GM12878 (cell line): ENCODE data around the gene ARID4B. TPM values are rescaled to one million over a fixed set of nuclear protein-coding genes. Genes with fewer than 3 reads are reported as not detected.

Experiments
- BRCA1 ChIP-seq: IDR thresholded peaks from 2 replicates; pipeline ENCODE4 v1.6.1; 2011; ENCODE audit warnings: low read depth, low read length, improper control_type of control experiment
- FOS ChIP-seq: IDR thresholded peaks from 3 replicates; pipeline ENCODE4 v1.6.1; 2011; ENCODE audit warnings: borderline replicate concordance; ENCODE audit not compliant: insufficient read length; ENCODE audit errors: extremely low read depth
- IKZF2 ChIP-seq, 2 experiments: fragments of 450-650 bp; IDR thresholded peaks; 2 replicates each; pipeline ENCODE4 v1.6.1; 2017; ENCODE audit warnings: mild to moderate bottlenecking in 2 of 2, moderate library complexity in 2 of 2
- KLF5 ChIP-seq: fragments of 450-650 bp; IDR thresholded peaks from 2 replicates; pipeline ENCODE4 v1.6.1; 2014; ENCODE audit warnings: mild to moderate bottlenecking; ENCODE audit not compliant: partially characterized antibody
- MXI1 ChIP-seq: fragments of 150-350 bp; IDR thresholded peaks from 2 replicates; pipeline ENCODE4 v1.6.1; 2011; ENCODE audit warnings: low read depth, mild to moderate bottlenecking, inconsistent platforms, low read length, improper control_type of control experiment
- NFYA ChIP-seq: IDR thresholded peaks from 2 replicates; pipeline ENCODE4 v1.6.1; 2011; ENCODE audit warnings: low read depth, mild to moderate bottlenecking, low read length, improper control_type of control experiment, borderline replicate concordance
- NR2F1 ChIP-seq: fragments of 450-650 bp; conservative IDR thresholded peaks from 2 replicates; pipeline ENCODE4 v1.6.1; 2017; ENCODE audit warnings: mild to moderate bottlenecking
- PAX8 ChIP-seq: fragments of 450-650 bp; IDR thresholded peaks from 2 replicates; pipeline ENCODE4 v1.6.1; 2017; ENCODE audit warnings: mild to moderate bottlenecking, moderate library complexity
- POU2F2 ChIP-seq: IDR thresholded peaks from 3 replicates; pipeline ENCODE4 v1.6.1; 2011; ENCODE audit warnings: low read depth, mild to moderate bottlenecking, low read length, borderline replicate concordance
- RFX5 ChIP-seq: IDR thresholded peaks from 2 replicates; pipeline ENCODE4 v1.6.1; 2011; ENCODE audit warnings: low read depth, low read length, improper control_type of control experiment
- SIN3A ChIP-seq: IDR thresholded peaks from 2 replicates; pipeline ENCODE4 v1.6.1; 2012; ENCODE audit warnings: low read depth, low read length, improper control_type of control experiment
- SREBF1 ChIP-seq: IDR thresholded peaks from 2 replicates; pipeline ENCODE4 v1.6.1; 2012; ENCODE audit warnings: mild to moderate bottlenecking, low read length
- TARDBP ChIP-seq: IDR thresholded peaks from 2 replicates; pipeline ENCODE4 v1.6.1; 2016; ENCODE audit warnings: borderline replicate concordance
- ZNF384 ChIP-seq: IDR thresholded peaks from 2 replicates; pipeline ENCODE4 v1.6.1; 2012; ENCODE audit warnings: low read depth, mild to moderate bottlenecking, low read length, improper control_type of control experiment, borderline replicate concordance
- ZNF622 ChIP-seq: fragments of 450-650 bp; IDR thresholded peaks from 2 replicates; pipeline ENCODE4 v1.6.1; 2017; ENCODE audit warnings: mild to moderate bottlenecking, inconsistent platforms
- ZZZ3 ChIP-seq: IDR thresholded peaks from 2 replicates; pipeline ENCODE4 v1.6.1; 2011; ENCODE audit warnings: low read depth; ENCODE audit not compliant: control insufficient read depth, insufficient read length
- polyA plus RNA-seq, 11 experiments: library from polyadenylated mRNA; depleted of rRNA in 4 of 11; unstranded in 6 of 11; stranded (reverse) in 5 of 11; fragments of >200 nt; fragmentation: Nextera tagmentation in 4 of 11; fragmentation: Illumina TruSeq in 1 of 11; extraction: Ambion mirVana in 4 of 11; extraction: Trizol in 1 of 11; gene quantifications; 1 replicate in 1 of 11; 2 replicates in 10 of 11; pipeline versions ENCODE4 v1.2.1 to v1.2.3, GENCODE V29; 2011 to 2016; ENCODE audit warnings: inconsistent platforms in 2 of 11, missing spikeins in 2 of 11, low read depth in 1 of 11
- total RNA-seq, 4 experiments: library from RNA; depleted of rRNA in 3 of 4; stranded (reverse); fragments of >200 nt in 3 of 4; fragmentation: Illumina TruSeq in 1 of 4; extraction: Trizol in 1 of 4; gene quantifications; 2 replicates each; pipeline versions ENCODE4 v1.2.1 to v1.2.3, GENCODE V29; 2013 to 2021
- TF ChIP-seq, protein P1 (sequence below): IDR thresholded peaks from 2 replicates; pipeline ENCODE4 v1.6.1; 2012; ENCODE audit warnings: improper control_type of control experiment, low read depth, low read length; ENCODE audit not compliant: insufficient replicate concordance
- TF ChIP-seq, protein P2 (sequence below): fragments of 450-650 bp; conservative IDR thresholded peaks from 2 replicates; pipeline ENCODE4 v1.6.1; 2017; ENCODE audit warnings: mild to moderate bottlenecking, moderate library complexity
- TF ChIP-seq, protein P3 (sequence below): fragments of 450-650 bp; IDR thresholded peaks from 2 replicates; pipeline ENCODE4 v1.6.1; 2018; ENCODE audit warnings: borderline replicate concordance, mild to moderate bottlenecking; ENCODE audit not compliant: partially characterized antibody

ARID4B gene
- total and polyA plus RNA-seq, 10 of the 15 experiments (the other 5 are each of a cell fraction or from before 2014, with no cell fraction given), result 13.6 to 39.1 (median 28.0) TPM

DNA sequence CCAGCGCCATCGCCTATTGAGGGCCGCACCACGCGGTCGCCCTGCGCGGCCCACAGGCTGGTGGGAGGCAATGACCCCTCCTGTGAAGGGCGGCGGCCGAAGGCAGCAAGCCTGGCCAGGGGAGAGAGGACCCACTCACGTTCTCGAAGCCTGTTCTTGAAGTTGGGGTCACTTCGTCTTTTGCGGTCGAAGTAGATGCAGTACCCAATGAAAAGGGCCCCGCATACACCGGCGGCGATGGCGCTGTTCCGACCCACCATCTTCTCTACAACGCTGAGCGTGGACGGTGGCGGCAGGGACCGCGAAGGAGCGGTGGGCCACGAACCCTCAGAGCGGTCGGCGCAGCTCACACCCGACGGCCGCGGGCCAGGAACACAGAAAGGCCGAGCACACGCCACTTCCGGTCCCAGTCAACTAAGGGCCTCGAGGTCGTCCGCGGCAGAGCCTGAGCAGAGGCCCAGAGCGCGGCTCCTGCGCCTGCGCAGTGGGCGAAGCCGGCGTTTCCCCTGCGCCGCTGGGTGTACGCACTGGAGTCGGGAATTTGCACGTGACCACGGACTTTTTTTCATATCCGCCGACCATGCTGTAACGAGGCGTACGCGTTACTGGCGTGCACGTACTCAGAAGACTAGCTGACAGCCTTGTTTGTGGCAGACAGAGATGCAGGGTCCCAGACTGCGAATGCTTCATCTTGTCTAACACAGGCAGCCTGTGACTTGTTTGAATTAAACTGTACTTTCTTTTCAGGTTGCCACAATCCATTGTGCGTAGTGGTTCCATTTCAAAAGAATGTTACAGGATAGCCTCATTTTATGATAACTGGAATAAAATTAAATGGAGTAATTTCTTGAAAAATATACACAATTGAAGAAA, 199.3 kb downstream of the ARID4B start, which contains the start of gene TOMM20 (continued):
- TF ChIP-seq, protein P1, sequence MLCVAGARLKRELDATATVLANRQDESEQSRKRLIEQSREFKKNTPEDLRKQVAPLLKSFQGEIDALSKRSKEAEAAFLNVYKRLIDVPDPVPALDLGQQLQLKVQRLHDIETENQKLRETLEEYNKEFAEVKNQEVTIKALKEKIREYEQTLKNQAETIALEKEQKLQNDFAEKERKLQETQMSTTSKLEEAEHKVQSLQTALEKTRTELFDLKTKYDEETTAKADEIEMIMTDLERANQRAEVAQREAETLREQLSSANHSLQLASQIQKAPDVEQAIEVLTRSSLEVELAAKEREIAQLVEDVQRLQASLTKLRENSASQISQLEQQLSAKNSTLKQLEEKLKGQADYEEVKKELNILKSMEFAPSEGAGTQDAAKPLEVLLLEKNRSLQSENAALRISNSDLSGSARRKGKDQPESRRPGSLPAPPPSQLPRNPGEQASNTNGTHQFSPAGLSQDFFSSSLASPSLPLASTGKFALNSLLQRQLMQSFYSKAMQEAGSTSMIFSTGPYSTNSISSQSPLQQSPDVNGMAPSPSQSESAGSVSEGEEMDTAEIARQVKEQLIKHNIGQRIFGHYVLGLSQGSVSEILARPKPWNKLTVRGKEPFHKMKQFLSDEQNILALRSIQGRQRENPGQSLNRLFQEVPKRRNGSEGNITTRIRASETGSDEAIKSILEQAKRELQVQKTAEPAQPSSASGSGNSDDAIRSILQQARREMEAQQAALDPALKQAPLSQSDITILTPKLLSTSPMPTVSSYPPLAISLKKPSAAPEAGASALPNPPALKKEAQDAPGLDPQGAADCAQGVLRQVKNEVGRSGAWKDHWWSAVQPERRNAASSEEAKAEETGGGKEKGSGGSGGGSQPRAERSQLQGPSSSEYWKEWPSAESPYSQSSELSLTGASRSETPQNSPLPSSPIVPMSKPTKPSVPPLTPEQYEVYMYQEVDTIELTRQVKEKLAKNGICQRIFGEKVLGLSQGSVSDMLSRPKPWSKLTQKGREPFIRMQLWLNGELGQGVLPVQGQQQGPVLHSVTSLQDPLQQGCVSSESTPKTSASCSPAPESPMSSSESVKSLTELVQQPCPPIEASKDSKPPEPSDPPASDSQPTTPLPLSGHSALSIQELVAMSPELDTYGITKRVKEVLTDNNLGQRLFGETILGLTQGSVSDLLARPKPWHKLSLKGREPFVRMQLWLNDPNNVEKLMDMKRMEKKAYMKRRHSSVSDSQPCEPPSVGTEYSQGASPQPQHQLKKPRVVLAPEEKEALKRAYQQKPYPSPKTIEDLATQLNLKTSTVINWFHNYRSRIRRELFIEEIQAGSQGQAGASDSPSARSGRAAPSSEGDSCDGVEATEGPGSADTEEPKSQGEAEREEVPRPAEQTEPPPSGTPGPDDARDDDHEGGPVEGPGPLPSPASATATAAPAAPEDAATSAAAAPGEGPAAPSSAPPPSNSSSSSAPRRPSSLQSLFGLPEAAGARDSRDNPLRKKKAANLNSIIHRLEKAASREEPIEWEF, result no peak
- peak; percentile 95 to 96 for TF ChIP-seq IKZF2 (IDR thresholded peaks at IDR 0.05)
- no peak for TF ChIP-seq FOS
- 0 out of 2 replicates have a peak, but pooled peaks have one; percentile 20 for TF ChIP-seq RFX5
- no peak for TF ChIP-seq ZNF622
- TF ChIP-seq, protein P2, sequence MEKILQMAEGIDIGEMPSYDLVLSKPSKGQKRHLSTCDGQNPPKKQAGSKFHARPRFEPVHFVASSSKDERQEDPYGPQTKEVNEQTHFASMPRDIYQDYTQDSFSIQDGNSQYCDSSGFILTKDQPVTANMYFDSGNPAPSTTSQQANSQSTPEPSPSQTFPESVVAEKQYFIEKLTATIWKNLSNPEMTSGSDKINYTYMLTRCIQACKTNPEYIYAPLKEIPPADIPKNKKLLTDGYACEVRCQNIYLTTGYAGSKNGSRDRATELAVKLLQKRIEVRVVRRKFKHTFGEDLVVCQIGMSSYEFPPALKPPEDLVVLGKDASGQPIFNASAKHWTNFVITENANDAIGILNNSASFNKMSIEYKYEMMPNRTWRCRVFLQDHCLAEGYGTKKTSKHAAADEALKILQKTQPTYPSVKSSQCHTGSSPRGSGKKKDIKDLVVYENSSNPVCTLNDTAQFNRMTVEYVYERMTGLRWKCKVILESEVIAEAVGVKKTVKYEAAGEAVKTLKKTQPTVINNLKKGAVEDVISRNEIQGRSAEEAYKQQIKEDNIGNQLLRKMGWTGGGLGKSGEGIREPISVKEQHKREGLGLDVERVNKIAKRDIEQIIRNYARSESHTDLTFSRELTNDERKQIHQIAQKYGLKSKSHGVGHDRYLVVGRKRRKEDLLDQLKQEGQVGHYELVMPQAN, result peak; percentile 82
- TF ChIP-seq NFYA, result no peak
- no peak for TF ChIP-seq ZZZ3
- TF ChIP-seq TARDBP, result 0 out of 2 replicates have a peak, but pooled peaks have one; percentile 7
- TF ChIP-seq SIN3A, result peak; percentile 84; the same call in 1 of the 2 replicates
- TF ChIP-seq SREBF1, result no peak
- peak; percentile 69; the same call in 1 of the 3 replicates for TF ChIP-seq POU2F2
- no peak for TF ChIP-seq KLF5
- TF ChIP-seq, protein P3, sequence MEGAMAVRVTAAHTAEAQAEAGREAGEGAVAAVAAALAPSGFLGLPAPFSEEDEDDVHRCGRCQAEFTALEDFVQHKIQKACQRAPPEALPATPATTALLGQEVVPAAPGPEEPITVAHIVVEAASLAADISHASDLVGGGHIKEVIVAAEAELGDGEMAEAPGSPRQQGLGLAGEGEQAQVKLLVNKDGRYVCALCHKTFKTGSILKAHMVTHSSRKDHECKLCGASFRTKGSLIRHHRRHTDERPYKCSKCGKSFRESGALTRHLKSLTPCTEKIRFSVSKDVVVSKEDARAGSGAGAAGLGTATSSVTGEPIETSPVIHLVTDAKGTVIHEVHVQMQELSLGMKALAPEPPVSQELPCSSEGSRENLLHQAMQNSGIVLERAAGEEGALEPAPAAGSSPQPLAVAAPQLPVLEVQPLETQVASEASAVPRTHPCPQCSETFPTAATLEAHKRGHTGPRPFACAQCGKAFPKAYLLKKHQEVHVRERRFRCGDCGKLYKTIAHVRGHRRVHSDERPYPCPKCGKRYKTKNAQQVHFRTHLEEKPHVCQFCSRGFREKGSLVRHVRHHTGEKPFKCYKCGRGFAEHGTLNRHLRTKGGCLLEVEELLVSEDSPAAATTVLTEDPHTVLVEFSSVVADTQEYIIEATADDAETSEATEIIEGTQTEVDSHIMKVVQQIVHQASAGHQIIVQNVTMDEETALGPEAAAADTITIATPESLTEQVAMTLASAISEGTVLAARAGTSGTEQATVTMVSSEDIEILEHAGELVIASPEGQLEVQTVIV, result peak; percentile 58
- TF ChIP-seq PAX8, result no peak
- peak; percentile 75 for TF ChIP-seq ZNF384
- TF ChIP-seq NR2F1, result peak; percentile 61; the same call in 1 of the 2 replicates
- TF ChIP-seq BRCA1, result no peak
- TF ChIP-seq MXI1, result peak; percentile 89
